ENCODE measurements around the gene TMEM140. TPM values are rescaled to one million over a fixed set of nuclear protein-coding genes. Genes with fewer than 3 reads are reported as not detected.

Gene TMEM140
- total and polyA plus RNA-seq, 9 of the 15 experiments (the other 6 are each of a cell fraction or from before 2014, with no cell fraction given): 0.03 to 0.82 (median 0.23) TPM

GRCh38 chr7:135160858-135161653 lies 13.2 kb downstream of the TMEM140 start (continued):
- no peak for TF ChIP-seq NR0B1 (IDR thresholded peaks at IDR 0.05; ENCODE audit: partially characterized antibody)
- TF ChIP-seq TARDBP (IDR thresholded peaks at IDR 0.05): no peak
- TF ChIP-seq ZNF707 (CRISPR knock-in tag; conservative IDR thresholded peaks at IDR 0.05): no peak
- TF ChIP-seq ZNF639 (CRISPR knock-in tag; conservative IDR thresholded peaks at IDR 0.05 in 1 of 2, IDR thresholded peaks at IDR 0.05 in 1 of 2): peak in 1 of 2 experiments; percentile 76; a peak in 2 of 4 replicates
- TF ChIP-seq SLC30A9 (CRISPR knock-in tag; IDR thresholded peaks at IDR 0.05): no peak
- TF ChIP-seq KLF16 (IDR thresholded peaks at IDR 0.05): no peak
- TF ChIP-seq PTBP1 (IDR thresholded peaks at IDR 0.05; ENCODE audit: low read depth, low read length): no peak
- TF ChIP-seq ZNF512 (tag; IDR thresholded peaks at IDR 0.05): no peak; the same call in 1 of the 2 replicates
- no peak for TF ChIP-seq TEAD2 (tag; IDR thresholded peaks at IDR 0.05)
- TF ChIP-seq JUND (IDR thresholded peaks at IDR 0.05; ENCODE audit: borderline replicate concordance, low read depth, low read length): peak; percentile 68
- TF ChIP-seq JUND (tag; IDR thresholded peaks at IDR 0.05; ENCODE audit: borderline replicate concordance, low read depth, low read length): peak; percentile 64; the same call in 1 of the 3 replicates
- TF ChIP-seq AFF1 (IDR thresholded peaks at IDR 0.05; ENCODE audit: low read depth in 1 of 2, partially characterized antibody in 2 of 2): no peak
- TF ChIP-seq ILF3 (IDR thresholded peaks at IDR 0.05; ENCODE audit: borderline replicate concordance): no peak; the same call in 1 of the 2 replicates
- no peak for TF ChIP-seq TFE3 (CRISPR knock-in tag; IDR thresholded peaks at IDR 0.05)

All from K562 (cell line).